SK-N-SH treated with all-trans-retinoic acid at 6 μM for 48 hours (cell line): ENCODE data around the gene MYO1B.

Source experiments
- BACH2 ChIP-seq: fragments of 250-450 bp; sonication (Bioruptor Pico); IDR thresholded peaks from 2 replicates; pipeline ENCODE4 v1.9.0; 2021; ENCODE audit warnings: mild to moderate bottlenecking, borderline replicate concordance
- CSDC2 ChIP-seq: fragments of 250-450 bp; sonication (Bioruptor Pico); IDR thresholded peaks from 2 replicates; pipeline ENCODE4 v1.5.0; 2020; ENCODE audit warnings: mild to moderate bottlenecking, moderate library complexity
- CSRNP3 ChIP-seq: fragments of 250-450 bp; sonication (Bioruptor Pico); IDR thresholded peaks from 2 replicates; pipeline ENCODE4 v1.5.1; 2021; ENCODE audit warnings: mild to moderate bottlenecking, moderate library complexity
- OSR1 ChIP-seq: fragments of 250-450 bp; sonication (Bioruptor Pico); IDR thresholded peaks from 2 replicates; pipeline ENCODE4 v1.8.0; 2022; ENCODE audit warnings: moderate library complexity, mild to moderate bottlenecking, inconsistent platforms
- PATZ1 ChIP-seq: fragments of 250-450 bp; sonication (Bioruptor Pico); IDR thresholded peaks from 2 replicates; pipeline ENCODE4 v1.8.0; 2020; ENCODE audit warnings: mild to moderate bottlenecking, moderate library complexity, borderline replicate concordance
- POU6F1 ChIP-seq: fragments of 250-450 bp; sonication (Bioruptor Pico); IDR thresholded peaks from 2 replicates; pipeline ENCODE4 v1.8.0; 2021; ENCODE audit warnings: low read depth, mild to moderate bottlenecking, moderate library complexity, borderline replicate concordance
- ZFP3 ChIP-seq: fragments of 250-450 bp; sonication (Bioruptor Pico); IDR thresholded peaks from 2 replicates; pipeline ENCODE4 v1.5.0; 2020; ENCODE audit warnings: mild to moderate bottlenecking, moderate library complexity
- ZNF70 ChIP-seq: fragments of 450-650 bp; formaldehyde crosslinking; IDR thresholded peaks from 2 replicates; pipeline ENCODE4 v1.5.0; 2020; ENCODE audit warnings: mild to moderate bottlenecking, moderate library complexity

GRCh38 chr2:191355170-191355758, 110.1 kb downstream of the MYO1B start:
- no peak for TF ChIP-seq CSDC2 (CRISPR knock-in tag)
- no peak for TF ChIP-seq OSR1
- no peak for TF ChIP-seq ZFP3
- TF ChIP-seq CSRNP3 (CRISPR knock-in tag) = no peak
- no peak for TF ChIP-seq PATZ1
- TF ChIP-seq ZNF70 (CRISPR knock-in tag) = no peak
- TF ChIP-seq BACH2 = no peak
- TF ChIP-seq POU6F1 (CRISPR knock-in tag) = no peak
